Fibroblast of lung (primary cell): ENCODE measurements around the gene GOLGA6A. TPM values are rescaled to one million over a fixed set of nuclear protein-coding genes. Genes with fewer than 3 reads are reported as not detected.
A peak's percentile ranks its signal among the peaks of the same experiment; 100 is the strongest.

Experiments
- DNase-seq, 2 donors: peaks; one replicate each; pipeline versions ENCODE4 v3.0.0 to v3.0.0-alpha.2; 2010; ENCODE audit warnings: low read depth in 2 of 2
- H2AFZ ChIP-seq: 2 replicates; pipeline ENCODE4 v1.5.1; 2012; ENCODE audit warnings: low read length, control low read depth, inconsistent platforms
- H3K27ac ChIP-seq: 2 replicates; pipeline ENCODE4 v1.5.1; 2011; ENCODE audit warnings: low read length, control low read depth; ENCODE audit not compliant: insufficient read depth
- H3K27me3 ChIP-seq: 2 replicates; pipeline ENCODE4 v1.5.1; 2011; ENCODE audit warnings: mild to moderate bottlenecking, low read length; ENCODE audit not compliant: control insufficient read depth, insufficient read depth
- H3K36me3 ChIP-seq: 2 replicates; pipeline ENCODE4 v1.5.1; 2011; ENCODE audit warnings: low read length; ENCODE audit not compliant: control insufficient read depth, insufficient read depth
- H3K4me1 ChIP-seq: 2 replicates; pipeline ENCODE4 v1.5.1; 2011; ENCODE audit warnings: low read length; ENCODE audit not compliant: control insufficient read depth, insufficient read depth; ENCODE audit errors: extremely low read depth
- H3K4me2 ChIP-seq: 2 replicates; pipeline ENCODE4 v1.5.1; 2011; ENCODE audit warnings: low read length, control low read depth; ENCODE audit not compliant: insufficient read depth; ENCODE audit errors: extremely low read depth
- H3K4me3 ChIP-seq, 4 experiments: fragments of 200-600 bp in 1 of 4; sonication (generic) in 1 of 4; replicated peaks in 1 of 4; 2 replicates each; pipeline ENCODE4 v1.5.1; 2011 to 2016; ENCODE audit warnings: low read length in 4 of 4, low read depth in 3 of 4, mild to moderate bottlenecking in 3 of 4, control low read depth in 2 of 4, inconsistent platforms in 1 of 4, mixed read lengths in 1 of 4; ENCODE audit not compliant: insufficient read depth in 1 of 4; ENCODE audit errors: control extremely low read depth in 1 of 4
- H3K79me2 ChIP-seq: 2 replicates; pipeline ENCODE4 v1.5.1; 2012; ENCODE audit warnings: mild to moderate bottlenecking, low read length, inconsistent platforms; ENCODE audit not compliant: control insufficient read depth, insufficient read depth
- H3K9ac ChIP-seq: 2 replicates; pipeline ENCODE4 v1.5.1; 2011; ENCODE audit warnings: mild to moderate bottlenecking, low read length, control low read depth; ENCODE audit not compliant: insufficient read depth
- H3K9me3 ChIP-seq: 2 replicates; pipeline ENCODE4 v1.5.1; 2012; ENCODE audit warnings: low read depth, low read length; ENCODE audit not compliant: control insufficient read depth, insufficient read depth
- H4K20me1 ChIP-seq: 2 replicates; pipeline ENCODE4 v1.5.1; 2011; ENCODE audit warnings: low read length; ENCODE audit not compliant: control insufficient read depth, insufficient read depth; ENCODE audit errors: extremely low read depth
- CTCF ChIP-seq, 2 donors: IDR thresholded peaks in 1 of 2; conservative IDR thresholded peaks in 1 of 2; 1 replicate in 1 of 2; 2 replicates in 1 of 2; pipeline ENCODE4 v1.5.1; 2011 to 2012; ENCODE audit warnings: low read length in 2 of 2, control low read depth in 1 of 2, inconsistent platforms in 1 of 2, low read depth in 1 of 2, mild to moderate bottlenecking in 1 of 2
- EZH2 ChIP-seq: IDR thresholded peaks from 2 replicates; pipeline ENCODE4 v1.5.1; 2012; ENCODE audit warnings: low read length, control low read depth, mild to moderate bottlenecking; ENCODE audit errors: missing control alignments
- polyA plus RNA-seq, 2 donors: library from polyadenylated mRNA; depleted of rRNA in 1 of 2; stranded (reverse) in 1 of 2; unstranded in 1 of 2; fragments of >200 nt; gene quantifications; 2 replicates each; pipeline ENCODE4 v1.2.1, GENCODE V29; 2011 to 2012; ENCODE audit warnings: missing spikeins in 1 of 2
- total RNA-seq: library from RNA; depleted of rRNA; stranded (reverse); fragments of >200 nt; gene quantifications from 2 replicates; pipeline ENCODE4 v1.2.1, GENCODE V29; 2014

GOLGA6A gene
- total and polyA plus RNA-seq, 2 donors (not counting 1 experiment from before 2014, with no cell fraction given), result under 0.01 TPM; not detected in 1

GRCh38 chr15:74128785-74129585 is 46.6 kb upstream of the GOLGA6A start:
- Histone ChIP-seq H3K4me3 (no peak overlapping the region), H3K36me3 (no peaks in the 10 kb centered on the region), H3K79me2 (no peaks in the 10 kb centered on the region), H3K4me2 (no peak overlapping the region), H3K27ac (no peak overlapping the region), H2AFZ (no peak overlapping the region), H4K20me1 (no peaks in the 10 kb centered on the region), H3K4me1 (no peaks in the 10 kb centered on the region), H3K27me3 (peaks cover 71% of the 10 kb centered on the region), H3K9me3 (no peaks in the 10 kb centered on the region), H3K9ac (no peak overlapping the region)
- no peak for TF ChIP-seq CTCF (conservative IDR thresholded peaks at IDR 0.05 in 1 of 2, IDR thresholded peaks at IDR 0.05 in 1 of 2; ENCODE audit: low read depth in 1 of 2, low read length in 2 of 2)
- TF ChIP-seq EZH2, result peak; percentile 20
- DNase-seq, result peak in 1 of 2 donors; percentile 4

GRCh38 chr15:74127954-74128784 is 45.8 kb upstream of the GOLGA6A start:
- Histone ChIP-seq H3K4me3 (peak overlapping the region in 3 of 4 experiments; percentile 2 to 42 (median 19)), H3K4me1 (no peaks in the 10 kb centered on the region), H3K27me3 (peaks cover 73% of the 10 kb centered on the region), H3K9ac (no peak overlapping the region), H3K9me3 (no peaks in the 10 kb centered on the region), H3K4me2 (peak overlapping the region; percentile 82), H3K79me2 (no peaks in the 10 kb centered on the region), H3K36me3 (no peaks in the 10 kb centered on the region), H2AFZ (no peak overlapping the region), H4K20me1 (no peaks in the 10 kb centered on the region), H3K27ac (no peak overlapping the region)
- TF ChIP-seq CTCF (conservative IDR thresholded peaks at IDR 0.05 in 1 of 2, IDR thresholded peaks at IDR 0.05 in 1 of 2; ENCODE audit: low read depth in 1 of 2, low read length in 2 of 2), result no peak
- peak; percentile 79 for TF ChIP-seq EZH2
- peak; percentile 22 to 38 for DNase-seq
